Dendritic cell treated with granulocyte-macrophage colony-stimulating factor and Interleukin-4, amounts not matched to agents 40 ng/mL and 50 ng/mL, for 4 days (primary cell): ENCODE data around the gene CALHM4.
"Not testable (repeated sequence)": the region's sequence is repeated elsewhere in the genome, so short reads cannot be mapped to it uniquely, and the experiment has no call there.

Experiments
- H3K27ac Mint-ChIP-seq: one replicate; pipeline ENCODE4 v1.8.0; 2022; ENCODE audit warnings: mild to moderate bottlenecking, mixed read lengths
- H3K27me3 Mint-ChIP-seq: one replicate; pipeline ENCODE4 v1.8.0; 2022; ENCODE audit warnings: mild to moderate bottlenecking, mixed read lengths
- H3K36me3 Mint-ChIP-seq: one replicate; pipeline ENCODE4 v1.8.0; 2022; ENCODE audit warnings: low read depth, mixed read lengths
- H3K4me1 Mint-ChIP-seq: one replicate; pipeline ENCODE4 v1.8.0; 2022; ENCODE audit warnings: low read depth, mixed read lengths
- H3K4me3 Mint-ChIP-seq: one replicate; pipeline ENCODE4 v1.8.0; 2022; ENCODE audit warnings: mild to moderate bottlenecking, moderate library complexity, mixed read lengths
- H3K9me3 Mint-ChIP-seq: one replicate; pipeline ENCODE4 v1.8.0; 2022; ENCODE audit warnings: mixed read lengths
- intact Hi-C: fragments of 100-400 bp; cut with micrococcal nuclease; formaldehyde crosslinking; loops from one replicate; pipeline ENCODE4 v1.15.0; 2022

The CALHM4 gene

DNA sequence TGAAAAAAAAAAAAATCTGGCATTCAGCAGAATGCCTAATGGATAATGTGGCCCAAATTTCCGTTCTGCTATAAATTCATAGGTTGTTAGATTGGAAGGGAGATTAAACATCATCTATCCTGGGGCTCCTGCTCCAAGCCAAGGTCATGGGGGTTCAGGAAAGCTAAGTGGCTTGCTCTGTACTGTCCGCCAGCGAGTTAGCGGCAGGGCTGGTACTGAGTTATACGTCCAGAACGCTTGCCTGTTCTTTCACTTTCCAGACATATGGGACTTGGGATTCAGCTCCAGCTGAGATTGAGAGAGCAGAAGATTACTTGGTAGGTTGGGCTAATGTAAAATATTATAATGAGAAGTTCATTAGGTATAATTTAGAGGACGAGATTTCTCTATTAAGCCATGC is 18.6 kb downstream of the CALHM4 start:
- peaks cover 56% of the 10 kb centered on the region for H3K4me1 Mint-ChIP-seq
- peak overlapping the region; percentile 94 for H3K27ac Mint-ChIP-seq
- peak overlapping the region; percentile 97 for H3K4me3 Mint-ChIP-seq
- H3K9me3 Mint-ChIP-seq, result peaks cover under 1% of the 10 kb centered on the region
- H3K36me3 Mint-ChIP-seq, result peaks cover 44% of the 10 kb centered on the region
- intact Hi-C loops, result loop anchor here (5.0 kb wide), 1 partner anchor 95 kb away; the partner anchor contains the start of gene ZUP1
- H3K27me3 Mint-ChIP-seq, result no peaks in the 10 kb centered on the region

DNA sequence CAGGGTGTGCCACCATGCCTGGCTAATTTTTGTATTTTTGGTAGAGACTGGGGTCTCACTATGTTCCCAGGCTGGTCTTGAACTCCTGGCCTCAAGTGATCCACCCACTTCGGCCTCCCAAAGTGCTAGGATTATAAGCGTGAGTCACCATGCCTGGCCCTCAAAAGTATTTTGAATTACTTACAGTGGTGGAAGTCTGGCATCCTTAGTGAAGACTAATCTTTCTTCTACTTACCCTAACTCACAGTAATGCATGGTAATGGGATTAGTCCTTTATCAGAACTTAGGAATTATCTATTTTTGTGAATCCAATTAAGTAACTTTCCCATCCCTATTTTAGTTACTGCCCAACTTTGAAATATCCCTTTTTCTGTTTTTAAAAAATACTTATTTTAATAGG is 21.7 kb downstream of the CALHM4 start:
- no peak overlapping the region for H3K4me3 Mint-ChIP-seq
- H3K27ac Mint-ChIP-seq, result no peak overlapping the region
- intact Hi-C loops, result no loop called here
- peaks cover 40% of the 10 kb centered on the region for H3K4me1 Mint-ChIP-seq
- peaks cover 51% of the 10 kb centered on the region for H3K36me3 Mint-ChIP-seq
- no peaks in the 10 kb centered on the region for H3K27me3 Mint-ChIP-seq
- no peaks in the 10 kb centered on the region for H3K9me3 Mint-ChIP-seq

GRCh38 chr6:116577486-116577885 is 23.9 kb downstream of the CALHM4 start:
- H3K36me3 Mint-ChIP-seq, result peaks cover 40% of the 10 kb centered on the region

DNA sequence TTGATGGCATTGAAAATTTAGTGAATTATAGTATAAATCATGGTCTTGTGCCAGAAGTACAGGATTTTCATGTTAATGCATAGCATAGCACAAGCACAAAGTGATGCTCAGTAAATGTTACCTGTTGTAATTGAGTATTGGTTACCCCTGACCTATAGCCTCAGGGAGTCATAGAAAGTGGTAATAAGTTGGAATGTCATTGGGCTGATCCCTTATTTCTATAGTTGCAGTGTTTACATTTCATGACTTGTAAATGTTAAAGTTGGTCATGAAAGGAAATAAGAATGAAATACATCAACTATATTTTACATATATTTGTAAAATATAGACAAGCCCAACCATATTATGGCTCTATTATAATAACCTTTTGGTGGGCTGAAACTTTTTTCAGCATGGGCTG is 24.8 kb downstream of the CALHM4 start:
- Mint-ChIP-seq H3K9me3 (no peaks in the 10 kb centered on the region), H3K4me1 (peaks cover 27% of the 10 kb centered on the region), H3K4me3 (no peak overlapping the region), H3K27me3 (no peaks in the 10 kb centered on the region), H3K36me3 (peaks cover 49% of the 10 kb centered on the region), H3K27ac (no peak overlapping the region)
- intact Hi-C loops, result no loop called here

More at GRCh38 chr6:116577486-116577885, 23.9 kb downstream of the CALHM4 start:
- no peak overlapping the region for H3K27ac Mint-ChIP-seq
- H3K4me1 Mint-ChIP-seq, result peaks cover 33% of the 10 kb centered on the region
- H3K27me3 Mint-ChIP-seq, result no peaks in the 10 kb centered on the region
- intact Hi-C loops, result no loop called here
- H3K9me3 Mint-ChIP-seq, result no peaks in the 10 kb centered on the region
- no peak overlapping the region for H3K4me3 Mint-ChIP-seq

- Mint-ChIP-seq H3K27me3 (no peaks in the 10 kb centered on the region), H3K4me3 (no peak overlapping the region), H3K36me3 (peaks cover 48% of the 10 kb centered on the region), H3K9me3 (no peaks in the 10 kb centered on the region), H3K27ac (no peak overlapping the region), H3K4me1 (peaks cover 24% of the 10 kb centered on the region)
- intact Hi-C loops, result no loop called here
Measured at GRCh38 chr6:116579143-116579542, 25.6 kb downstream of the CALHM4 start.

DNA sequence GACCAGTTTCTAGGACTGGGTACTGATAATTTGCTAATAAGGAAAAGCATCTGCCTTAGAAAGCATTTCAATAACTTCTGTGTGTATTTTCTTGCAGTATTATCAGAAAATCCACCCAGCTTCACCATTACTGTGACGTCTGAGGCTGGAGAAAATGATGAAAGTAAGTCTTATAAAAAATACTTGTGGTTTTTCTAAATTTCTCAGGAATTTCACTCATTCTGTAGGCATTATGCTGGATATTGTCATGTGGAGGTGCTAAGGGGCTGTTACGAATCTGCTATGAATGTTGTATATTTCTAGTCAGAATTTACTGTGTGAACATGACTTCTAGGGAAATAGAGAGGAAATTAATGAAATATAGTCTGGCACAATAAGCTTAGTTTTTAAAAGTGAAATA is 26.6 kb downstream of the CALHM4 start:
- peaks cover 18% of the 10 kb centered on the region for H3K4me1 Mint-ChIP-seq
- no peaks in the 10 kb centered on the region for H3K9me3 Mint-ChIP-seq
- H3K36me3 Mint-ChIP-seq, result peaks cover 47% of the 10 kb centered on the region
- intact Hi-C loops, result no loop called here
- H3K27ac Mint-ChIP-seq, result no peak overlapping the region
- no peaks in the 10 kb centered on the region for H3K27me3 Mint-ChIP-seq
- no peak overlapping the region for H3K4me3 Mint-ChIP-seq

DNA sequence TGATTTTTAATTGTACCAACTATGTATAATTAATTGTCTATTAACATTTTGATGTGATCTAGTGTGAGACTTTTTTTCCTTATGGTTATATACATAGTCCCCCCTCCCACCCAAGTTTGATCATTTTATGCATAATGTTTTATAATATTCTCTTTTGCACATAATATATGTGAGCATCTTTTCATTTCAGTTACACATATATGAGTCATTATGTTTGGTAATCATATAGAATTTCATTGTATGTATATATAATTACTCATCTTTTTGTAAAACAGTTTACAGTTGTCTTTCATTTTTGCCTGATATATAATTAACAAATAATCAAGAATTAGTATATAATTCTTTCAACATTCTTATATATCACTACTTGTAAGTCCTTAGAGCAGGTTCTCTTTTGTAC is 32.7 kb downstream of the CALHM4 start:
- Mint-ChIP-seq H3K9me3 (no peaks in the 10 kb centered on the region), H3K4me1 (no peaks in the 10 kb centered on the region), H3K36me3 (peaks cover 67% of the 10 kb centered on the region), H3K27ac (no peak overlapping the region), H3K4me3 (no peak overlapping the region), H3K27me3 (no peaks in the 10 kb centered on the region)
- intact Hi-C loops, result loop anchor here (5.0 kb wide), 1 partner anchor 66 kb away; no protein-coding TSS in a partner anchor

DNA sequence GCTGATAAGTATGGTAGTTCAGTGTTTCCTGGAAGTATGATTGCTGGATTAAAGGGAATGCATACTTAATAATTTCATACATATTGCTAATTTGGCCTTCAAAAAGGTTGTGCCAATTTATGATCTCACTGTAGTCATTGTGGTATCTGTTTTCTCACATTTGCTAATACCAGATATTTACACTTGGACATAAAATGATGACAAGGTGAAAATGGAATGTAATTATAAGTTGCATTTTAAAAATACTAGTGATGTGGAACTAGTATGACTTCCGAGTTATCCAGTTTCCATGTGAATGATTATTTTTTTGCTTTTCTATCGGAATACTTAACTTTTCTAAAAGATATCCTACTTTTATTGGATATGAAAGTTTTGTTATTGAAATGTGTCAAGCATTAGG is 33.2 kb downstream of the CALHM4 start:
- H3K36me3 Mint-ChIP-seq, result peaks cover 72% of the 10 kb centered on the region
- H3K27me3 Mint-ChIP-seq, result no peaks in the 10 kb centered on the region
- H3K9me3 Mint-ChIP-seq, result no peaks in the 10 kb centered on the region
- no peak overlapping the region for H3K27ac Mint-ChIP-seq
- no peaks in the 10 kb centered on the region for H3K4me1 Mint-ChIP-seq
- H3K4me3 Mint-ChIP-seq, result no peak overlapping the region
- intact Hi-C loops, result loop anchor here (5.0 kb wide), 1 partner anchor 66 kb away; no protein-coding TSS in a partner anchor

DNA sequence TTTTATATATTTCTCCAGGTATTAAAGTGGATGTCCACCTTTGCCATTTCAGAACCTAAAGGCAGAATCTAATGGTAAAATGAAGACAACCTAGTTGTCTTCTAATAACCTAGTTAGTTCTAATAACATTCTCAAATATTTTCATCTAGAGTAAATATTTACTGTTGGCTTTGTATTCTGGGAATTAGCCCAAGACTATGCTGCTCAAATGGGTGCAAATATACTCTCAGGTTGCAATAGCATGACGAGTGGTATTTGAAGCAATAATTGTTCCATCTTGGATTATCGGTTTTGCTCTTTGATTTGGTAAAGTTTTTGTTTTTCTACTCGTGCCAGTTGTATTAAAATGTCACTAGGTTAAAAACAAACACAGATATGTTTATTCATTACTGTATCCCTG is 41.7 kb downstream of the CALHM4 start:
- no peak overlapping the region for H3K4me3 Mint-ChIP-seq
- H3K9me3 Mint-ChIP-seq, result no peaks in the 10 kb centered on the region
- H3K36me3 Mint-ChIP-seq, result peaks cover 52% of the 10 kb centered on the region
- intact Hi-C loops, result no loop called here
- no peaks in the 10 kb centered on the region for H3K27me3 Mint-ChIP-seq
- H3K27ac Mint-ChIP-seq, result no peak overlapping the region
- no peaks in the 10 kb centered on the region for H3K4me1 Mint-ChIP-seq

DNA sequence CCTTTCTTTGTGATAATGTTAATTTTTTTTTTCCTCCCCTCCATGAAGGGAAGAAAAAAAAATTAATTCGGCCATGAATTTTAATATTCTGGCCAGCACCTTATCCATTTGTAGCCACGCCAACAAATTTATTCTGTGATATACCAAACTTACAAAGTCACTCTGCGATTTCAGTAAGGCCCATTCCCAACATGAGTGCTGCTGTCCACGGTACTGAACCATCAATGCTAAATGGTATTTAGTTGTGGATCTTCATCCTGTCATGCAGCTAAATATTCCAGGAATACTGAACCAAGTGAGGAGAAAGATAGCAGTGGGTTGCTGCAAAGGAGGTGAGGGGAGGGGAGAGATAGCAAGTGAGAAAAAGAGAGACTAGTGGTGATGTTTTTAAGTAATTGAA is 43.3 kb downstream of the CALHM4 start:
- Mint-ChIP-seq H3K36me3 (peaks cover 43% of the 10 kb centered on the region), H3K4me1 (no peaks in the 10 kb centered on the region), H3K4me3 (no peak overlapping the region), H3K27me3 (no peaks in the 10 kb centered on the region), H3K9me3 (no peaks in the 10 kb centered on the region), H3K27ac (no peak overlapping the region)
- intact Hi-C loops, result no loop called here

- H3K36me3 Mint-ChIP-seq, H3K9me3 Mint-ChIP-seq, H3K4me3 Mint-ChIP-seq, intact Hi-C loops, H3K27me3 Mint-ChIP-seq, H3K27ac Mint-ChIP-seq, H3K4me1 Mint-ChIP-seq: not testable (repeated sequence)
Measured at GRCh38 chr6:116603916-116604315, 50.4 kb downstream of the CALHM4 start.

DNA sequence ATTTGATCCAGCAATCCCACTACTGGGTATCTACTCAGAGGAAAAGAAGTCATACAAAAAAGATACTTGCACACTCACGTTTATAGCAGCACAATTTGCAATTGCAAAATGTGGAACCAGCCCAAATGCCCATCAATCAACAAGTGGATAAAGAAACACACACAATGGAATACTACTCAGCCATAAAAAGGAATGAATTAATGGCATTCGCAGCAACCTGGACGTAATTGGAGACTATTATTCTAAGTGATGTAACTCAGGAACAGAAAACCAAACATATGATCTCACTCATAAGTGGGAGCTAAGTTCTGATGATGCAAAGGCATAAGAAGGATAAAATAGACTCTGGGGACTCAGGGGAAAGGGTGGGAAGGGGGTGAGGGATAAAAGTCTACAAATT is 51.3 kb downstream of the CALHM4 start:
- H3K9me3 Mint-ChIP-seq, H3K4me1 Mint-ChIP-seq, H3K36me3 Mint-ChIP-seq, intact Hi-C loops, H3K27me3 Mint-ChIP-seq, H3K4me3 Mint-ChIP-seq, H3K27ac Mint-ChIP-seq: not testable (repeated sequence)

DNA sequence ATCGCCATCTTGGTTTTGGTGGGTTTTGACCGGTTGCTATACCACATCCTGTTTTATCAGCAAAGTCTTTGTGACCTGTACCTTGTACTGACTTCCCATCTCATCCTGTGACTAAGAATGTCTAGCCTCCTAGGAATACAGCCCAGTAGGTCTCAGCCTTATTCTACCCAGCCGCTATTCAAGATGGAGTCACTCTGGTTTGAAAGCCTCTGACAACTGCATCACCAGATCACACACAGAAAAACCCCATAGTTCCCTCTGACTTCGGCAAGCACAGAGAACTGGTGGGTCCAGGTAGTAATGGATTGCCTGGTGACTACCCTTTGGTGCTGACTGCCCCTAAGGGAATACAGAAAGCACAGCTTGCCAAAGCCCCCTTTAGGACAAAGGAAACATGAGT is 52.4 kb downstream of the CALHM4 start:
- Mint-ChIP-seq H3K4me3 (no peak overlapping the region), H3K9me3 (no peaks in the 10 kb centered on the region), H3K27ac (no peak overlapping the region), H3K27me3 (peaks cover 3% of the 10 kb centered on the region), H3K36me3 (peaks cover 7% of the 10 kb centered on the region), H3K4me1 (no peaks in the 10 kb centered on the region)
- intact Hi-C loops, result no loop called here
